Activated CD4-positive, alpha-beta memory T cell treated with anti-CD3 and anti-CD28 coated beads, Interleukin-2, amount 10 ng/mL, durations not matched to agents 7 days and 5 days (primary cell): ENCODE measurements around the gene GSDME. TPM values are rescaled to one million over a fixed set of nuclear protein-coding genes. Genes with fewer than 3 reads are reported as not detected.

ENCODE experiments used
- CTCF ChIA-PET: fragments of 350-600 bp; sonication (Branson Sonifier 250); formaldehyde crosslinking; loops from one replicate; lab custom pipeline; 2021; ENCODE audit warnings: antibody characterized with exemption, inconsistent platforms; lab: Charles Lee
- POLR2A ChIA-PET: fragments of 350-600 bp; sonication (Branson Sonifier 250); formaldehyde crosslinking; loops from one replicate; lab custom pipeline; 2021; ENCODE audit warnings: antibody characterized with exemption; lab: Charles Lee
- DNase-seq: peaks from one replicate; pipeline ENCODE4 v3.0.0-alpha.2; 2020
- H3K27ac Mint-ChIP-seq: one replicate; pipeline ENCODE4 v1.8.0; 2021; ENCODE audit warnings: mild to moderate bottlenecking, mixed read lengths
- H3K27me3 Mint-ChIP-seq: one replicate; pipeline ENCODE4 v1.8.0; 2021; ENCODE audit warnings: mixed read lengths
- H3K36me3 Mint-ChIP-seq: one replicate; pipeline ENCODE4 v1.8.0; 2021; ENCODE audit warnings: low read depth, mixed read lengths
- H3K4me1 Mint-ChIP-seq: one replicate; pipeline ENCODE4 v1.8.0; 2021; ENCODE audit warnings: mixed read lengths
- H3K4me3 Mint-ChIP-seq: one replicate; pipeline ENCODE4 v1.8.0; 2021; ENCODE audit warnings: mild to moderate bottlenecking, mixed read lengths
- H3K9me3 Mint-ChIP-seq: one replicate; pipeline ENCODE4 v1.8.0; 2021; ENCODE audit warnings: mixed read lengths
- total RNA-seq, 2 experiments: library from RNA; stranded (reverse); gene quantifications; one replicate each; pipeline ENCODE4 v1.2.3, GENCODE V29; 2021

Gene GSDME
- total RNA-seq, 2 experiments from 2014 or later, result 1.7 to 1.8 TPM

GRCh38 chr7:24697416-24697815 is 59.8 kb downstream of the GSDME start:
- Mint-ChIP-seq H3K27ac (no peak overlapping the region), H3K4me1 (no peaks in the 10 kb centered on the region), H3K4me3 (no peak overlapping the region), H3K9me3 (no peaks in the 10 kb centered on the region), H3K27me3 (no peaks in the 10 kb centered on the region), H3K36me3 (no peaks in the 10 kb centered on the region)
- DNase-seq, result no peak
- POLR2A ChIA-PET, result no interaction called here
- CTCF ChIA-PET, result no interaction called here

DNA sequence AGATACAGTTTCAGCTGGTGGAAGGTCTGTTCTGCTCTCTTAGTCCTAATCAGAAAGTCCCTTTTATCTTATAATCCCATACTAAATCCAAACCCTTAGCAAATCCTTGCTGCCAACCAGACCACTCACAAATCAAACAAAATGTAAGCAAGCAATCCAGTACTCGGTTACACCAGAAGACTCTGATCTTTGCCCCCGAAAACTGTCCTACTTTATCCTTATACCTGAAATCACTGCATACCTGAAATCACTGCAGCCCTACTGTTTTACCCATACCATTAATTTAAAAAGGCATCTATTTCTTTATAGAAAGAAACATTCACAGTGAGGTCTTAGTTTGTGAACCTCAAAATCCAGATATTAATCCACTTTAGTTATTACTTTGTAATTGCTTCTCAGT is 64.7 kb downstream of the GSDME start:
- H3K36me3 Mint-ChIP-seq, result no peaks in the 10 kb centered on the region
- DNase-seq, result no peak
- ChIA-PET CTCF (interaction anchor here (1.2 kb wide), 1 partner anchor 10 kb away, joined by 3 read pairs; no protein-coding TSS in a partner anchor), POLR2A (no interaction called here)
- H3K9me3 Mint-ChIP-seq, result no peaks in the 10 kb centered on the region
- H3K4me3 Mint-ChIP-seq, result no peak overlapping the region
- no peaks in the 10 kb centered on the region for H3K27me3 Mint-ChIP-seq
- H3K4me1 Mint-ChIP-seq, result no peaks in the 10 kb centered on the region
- no peak overlapping the region for H3K27ac Mint-ChIP-seq

DNA sequence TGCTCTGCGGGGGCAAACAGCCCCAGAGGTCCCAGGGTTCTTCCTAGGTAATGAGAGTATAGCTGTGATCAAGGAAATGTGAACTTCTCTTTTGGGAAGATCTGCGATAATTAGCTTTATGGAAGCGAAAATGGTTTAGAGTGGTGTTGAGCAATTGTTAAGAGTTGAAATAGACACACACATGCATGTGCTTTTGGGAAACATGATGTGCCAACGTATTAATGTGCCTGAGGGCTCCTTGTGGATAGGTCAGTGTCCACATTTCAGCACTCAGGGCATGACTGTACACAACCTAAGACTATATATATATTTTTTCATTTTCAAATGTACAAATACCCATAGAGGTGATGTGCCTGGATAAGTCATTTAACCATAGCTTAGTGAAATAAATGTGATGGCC is 67.0 kb downstream of the GSDME start:
- no peak overlapping the region for H3K4me3 Mint-ChIP-seq
- ChIA-PET CTCF (no interaction called here), POLR2A (no interaction called here)
- no peak for DNase-seq
- no peaks in the 10 kb centered on the region for H3K27me3 Mint-ChIP-seq
- no peak overlapping the region for H3K27ac Mint-ChIP-seq
- H3K36me3 Mint-ChIP-seq, result no peaks in the 10 kb centered on the region
- H3K9me3 Mint-ChIP-seq, result no peaks in the 10 kb centered on the region
- H3K4me1 Mint-ChIP-seq, result no peaks in the 10 kb centered on the region

DNA sequence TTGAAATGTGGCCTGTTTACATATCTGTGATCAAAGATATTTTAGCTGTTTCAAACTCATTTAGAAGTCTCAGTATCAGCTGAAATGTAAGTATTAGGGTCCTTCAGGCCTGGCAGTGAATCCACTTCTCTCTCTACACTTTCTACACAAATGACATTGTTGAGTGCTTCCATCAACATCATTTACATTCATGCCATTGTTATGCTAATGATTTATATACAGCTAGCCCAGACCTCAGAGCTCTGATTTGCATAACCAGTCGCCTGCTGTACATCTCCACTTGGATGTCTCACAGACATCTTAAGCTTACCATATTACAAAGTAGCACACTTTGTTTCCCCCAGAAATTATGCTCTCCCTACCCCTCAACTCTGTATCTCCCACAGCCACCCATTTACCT is 71.6 kb downstream of the GSDME start:
- POLR2A ChIA-PET, result interaction anchor here (1.3 kb wide), 1 partner anchor 10 kb away, joined by 3 read pairs; no protein-coding TSS in a partner anchor
- no peak overlapping the region for H3K27ac Mint-ChIP-seq
- no peak for DNase-seq
- no peak overlapping the region for H3K4me3 Mint-ChIP-seq
- H3K4me1 Mint-ChIP-seq, result no peaks in the 10 kb centered on the region
- no peaks in the 10 kb centered on the region for H3K27me3 Mint-ChIP-seq
- no peaks in the 10 kb centered on the region for H3K9me3 Mint-ChIP-seq
- CTCF ChIA-PET, result interaction anchor here (0.7 kb wide), 1 partner anchor 126 kb away, joined by 3 read pairs; no protein-coding TSS in a partner anchor
- H3K36me3 Mint-ChIP-seq, result peaks cover 3% of the 10 kb centered on the region

DNA sequence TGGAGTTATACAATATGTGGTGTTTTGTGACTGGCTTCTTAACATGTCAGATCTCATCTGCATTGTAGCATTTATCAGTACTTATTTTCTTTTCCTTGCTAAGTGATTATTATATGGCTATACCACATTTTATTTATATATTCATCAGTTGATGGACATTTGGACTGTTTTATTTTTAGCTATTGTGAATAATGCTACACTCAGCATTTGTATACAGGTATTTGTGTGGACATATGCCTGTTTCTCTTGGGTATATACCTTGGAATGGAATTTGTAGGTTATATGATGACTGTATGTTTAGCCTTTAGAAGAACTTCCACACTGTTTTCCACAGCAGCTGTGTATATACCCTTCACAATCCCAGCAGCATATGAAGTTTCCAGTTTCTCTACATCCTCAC is 86.5 kb downstream of the GSDME start:
- ChIA-PET POLR2A (no interaction called here), CTCF (no interaction called here)
- no peak overlapping the region for H3K4me3 Mint-ChIP-seq
- H3K27ac Mint-ChIP-seq, result no peak overlapping the region
- H3K27me3 Mint-ChIP-seq, result no peaks in the 10 kb centered on the region
- no peaks in the 10 kb centered on the region for H3K36me3 Mint-ChIP-seq
- DNase-seq, result no peak
- H3K4me1 Mint-ChIP-seq, result no peaks in the 10 kb centered on the region
- H3K9me3 Mint-ChIP-seq, result no peaks in the 10 kb centered on the region

DNA sequence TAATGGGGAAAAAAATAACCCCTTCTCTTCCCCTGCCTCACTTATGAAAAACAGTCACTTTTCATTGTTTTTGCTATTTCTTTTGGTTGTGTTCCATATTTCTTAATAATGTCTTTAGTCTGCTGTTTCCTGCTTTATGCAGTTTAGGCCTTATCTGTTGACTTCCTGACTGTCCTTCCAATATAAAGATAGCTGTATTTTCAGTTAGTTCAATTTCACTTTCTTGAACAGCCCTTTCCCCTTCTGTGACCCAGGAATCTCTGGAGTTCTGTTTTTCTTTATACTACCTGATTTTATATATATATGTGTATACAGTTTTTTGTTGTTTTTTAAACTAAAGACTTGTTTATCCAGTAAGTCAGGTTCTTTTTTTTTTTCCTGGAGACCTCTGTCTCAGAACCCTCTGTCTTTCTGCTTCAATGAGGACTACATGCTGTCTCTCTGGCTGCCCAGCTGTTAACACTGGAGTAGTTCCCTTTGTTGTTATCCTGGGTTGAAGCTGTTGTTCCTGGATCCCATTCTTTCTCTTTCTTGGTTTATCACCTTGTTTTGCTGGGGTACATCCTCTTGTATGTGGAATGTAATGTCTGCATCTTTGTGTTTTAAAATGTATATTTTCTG is 87.2 kb downstream of the GSDME start:
- Mint-ChIP-seq H3K4me3 (no peak overlapping the region), H3K36me3 (no peaks in the 10 kb centered on the region), H3K9me3 (no peaks in the 10 kb centered on the region), H3K27me3 (no peaks in the 10 kb centered on the region), H3K27ac (no peak overlapping the region), H3K4me1 (no peaks in the 10 kb centered on the region)
- ChIA-PET CTCF (interaction anchor here (1.1 to 1.9 kb wide), 2 partner anchors 8 to 352 kb away, joined by 3 to 4 read pairs; no protein-coding TSS in a partner anchor), POLR2A (no interaction called here)
- DNase-seq, result no peak

- no peaks in the 10 kb centered on the region for H3K36me3 Mint-ChIP-seq
- CTCF ChIA-PET, result interaction anchor here (1.1 to 1.9 kb wide), 2 partner anchors 9 to 351 kb away, joined by 3 to 4 read pairs; no protein-coding TSS in a partner anchor
- no peak for DNase-seq
- H3K27me3 Mint-ChIP-seq, result no peaks in the 10 kb centered on the region
- H3K9me3 Mint-ChIP-seq, result no peaks in the 10 kb centered on the region
- no peak overlapping the region for H3K27ac Mint-ChIP-seq
- no peak overlapping the region for H3K4me3 Mint-ChIP-seq
- no peaks in the 10 kb centered on the region for H3K4me1 Mint-ChIP-seq
- POLR2A ChIA-PET, result no interaction called here
These were observed 88.2 kb downstream of the GSDME start for GRCh38 chr7:24668927-24669635.

GRCh38 chr7:24665564-24666294 is 91.5 kb downstream of the GSDME start:
- ChIA-PET POLR2A (no interaction called here), CTCF (interaction anchor here (0.7 to 3.1 kb wide), 10 partner anchors 12 to 969 kb away, joined by 3 to 26 read pairs (median 4); partner anchors contain the start of gene PALS2)
- H3K27ac Mint-ChIP-seq, result no peak overlapping the region
- no peaks in the 10 kb centered on the region for H3K9me3 Mint-ChIP-seq
- H3K27me3 Mint-ChIP-seq, result no peaks in the 10 kb centered on the region
- no peak overlapping the region for H3K4me3 Mint-ChIP-seq
- no peaks in the 10 kb centered on the region for H3K4me1 Mint-ChIP-seq
- no peaks in the 10 kb centered on the region for H3K36me3 Mint-ChIP-seq
- DNase-seq, result peak; percentile 34

DNA sequence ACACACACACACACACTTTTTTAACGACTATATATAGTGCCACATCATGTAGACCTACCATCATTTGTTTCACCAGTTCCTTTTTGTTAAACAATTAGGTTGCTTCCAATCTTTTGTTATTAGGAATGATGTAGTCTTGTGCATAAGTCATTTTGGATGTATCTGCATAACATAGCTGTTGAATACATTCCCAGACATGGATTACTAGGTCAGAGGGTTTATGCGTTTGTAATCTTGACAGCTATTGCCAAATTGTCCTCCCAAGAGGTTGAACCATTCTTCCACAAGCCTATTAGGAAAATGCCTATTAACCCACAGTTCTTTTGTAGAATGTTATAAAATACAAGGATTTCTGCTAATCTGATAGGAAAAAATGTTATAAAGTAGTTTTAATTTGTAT is 96.7 kb downstream of the GSDME start:
- no peaks in the 10 kb centered on the region for H3K4me1 Mint-ChIP-seq
- ChIA-PET POLR2A (no interaction called here), CTCF (no interaction called here)

DNA sequence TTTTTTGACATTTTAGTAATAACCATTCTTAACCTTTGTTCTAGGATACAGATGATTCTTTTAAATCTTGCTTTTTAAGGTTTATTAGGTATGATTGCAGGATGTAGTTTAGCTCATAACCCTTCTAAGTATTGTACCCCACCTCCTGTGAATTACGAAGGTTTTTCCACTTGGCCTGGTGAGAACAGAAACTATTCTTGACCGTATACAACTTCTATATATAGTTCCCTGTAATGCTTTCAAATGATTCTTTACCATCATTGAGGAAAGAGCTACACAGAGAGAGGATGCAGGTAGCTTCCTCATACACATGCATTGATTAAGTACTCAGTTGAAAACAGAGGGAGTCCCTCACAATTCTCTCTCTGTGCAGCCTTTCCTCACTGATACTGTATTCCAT is 97.8 kb downstream of the GSDME start:
- CTCF ChIA-PET, result no interaction called here
- no peak for DNase-seq
- Mint-ChIP-seq H3K4me3 (no peak overlapping the region), H3K27me3 (no peaks in the 10 kb centered on the region), H3K9me3 (no peaks in the 10 kb centered on the region), H3K4me1 (no peaks in the 10 kb centered on the region), H3K27ac (no peak overlapping the region), H3K36me3 (no peaks in the 10 kb centered on the region)
- POLR2A ChIA-PET, result no interaction called here

More for the DNA sequence above, 96.7 kb downstream of the GSDME start:
- Mint-ChIP-seq H3K4me3 (no peak overlapping the region), H3K9me3 (no peaks in the 10 kb centered on the region), H3K27me3 (no peaks in the 10 kb centered on the region), H3K36me3 (no peaks in the 10 kb centered on the region), H3K27ac (no peak overlapping the region)
- no peak for DNase-seq

DNA sequence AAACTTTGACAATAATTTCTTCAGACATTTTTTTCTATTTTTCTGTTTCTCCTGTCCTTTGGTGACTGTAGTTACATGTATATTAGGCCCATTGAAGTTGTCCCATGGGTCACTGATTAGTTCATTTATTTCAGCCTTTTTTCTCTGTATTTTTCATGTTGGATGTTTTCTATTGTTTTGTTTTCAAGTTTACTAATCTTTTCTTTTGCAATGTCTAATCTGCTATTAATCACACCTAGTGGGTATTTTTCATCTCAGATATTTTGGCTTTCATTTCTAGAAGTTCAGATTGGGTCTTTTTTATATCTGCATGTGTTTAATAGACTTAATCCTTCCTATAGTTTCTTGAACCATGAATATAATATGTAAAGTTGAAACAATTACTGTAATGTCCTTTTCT is 99.3 kb downstream of the GSDME start:
- H3K36me3 Mint-ChIP-seq, result no peaks in the 10 kb centered on the region
- H3K4me3 Mint-ChIP-seq, result no peak overlapping the region
- DNase-seq, result no peak
- no peak overlapping the region for H3K27ac Mint-ChIP-seq
- H3K9me3 Mint-ChIP-seq, result no peaks in the 10 kb centered on the region
- ChIA-PET CTCF (no interaction called here), POLR2A (no interaction called here)
- H3K4me1 Mint-ChIP-seq, result peaks cover 4% of the 10 kb centered on the region
- H3K27me3 Mint-ChIP-seq, result no peaks in the 10 kb centered on the region

DNA sequence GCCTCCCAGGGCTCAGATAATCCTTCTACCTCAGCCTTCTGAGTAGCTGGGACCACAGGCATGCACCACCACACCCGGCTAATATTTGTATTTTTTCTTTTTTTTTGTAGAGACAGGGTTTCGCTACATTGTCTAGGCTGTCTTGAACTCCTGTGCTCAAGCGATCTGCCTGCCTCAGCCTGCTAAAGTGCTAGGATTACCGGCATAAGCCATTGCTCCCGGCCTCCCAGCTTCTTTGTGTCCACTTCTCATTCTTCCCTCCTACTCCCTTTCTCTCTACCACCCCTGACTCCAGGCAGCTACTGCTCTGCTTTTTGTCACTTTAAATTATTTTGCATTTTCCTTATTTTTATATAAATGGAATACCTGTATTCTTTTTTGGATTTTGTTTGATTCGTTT is 100.7 kb downstream of the GSDME start:
- Mint-ChIP-seq H3K27me3 (no peaks in the 10 kb centered on the region), H3K27ac (no peak overlapping the region), H3K4me1 (peaks cover 4% of the 10 kb centered on the region), H3K36me3 (no peaks in the 10 kb centered on the region), H3K9me3 (no peaks in the 10 kb centered on the region), H3K4me3 (no peak overlapping the region)
- DNase-seq, result no peak
- ChIA-PET CTCF (interaction anchor here (1.3 kb wide), 1 partner anchor 80 kb away, joined by 3 read pairs; no protein-coding TSS in a partner anchor), POLR2A (no interaction called here)

GRCh38 chr7:24654305-24654704 is 103.0 kb downstream of the GSDME start:
- H3K4me1 Mint-ChIP-seq, result peaks cover 4% of the 10 kb centered on the region
- no peak overlapping the region for H3K4me3 Mint-ChIP-seq
- DNase-seq, result no peak
- H3K27ac Mint-ChIP-seq, result no peak overlapping the region
- no peaks in the 10 kb centered on the region for H3K27me3 Mint-ChIP-seq
- ChIA-PET POLR2A (no interaction called here), CTCF (no interaction called here)
- H3K36me3 Mint-ChIP-seq, result no peaks in the 10 kb centered on the region
- no peaks in the 10 kb centered on the region for H3K9me3 Mint-ChIP-seq
